Fibroblast of lung (primary cell): Measurements from ENCODE around the gene CAMK1D. TPM values are rescaled to one million over a fixed set of nuclear protein-coding genes. Genes with fewer than 3 reads are reported as not detected.

Source experiments
- DNase-seq, 2 donors: peaks; one replicate each; pipeline versions ENCODE4 v3.0.0 to v3.0.0-alpha.2; 2010; ENCODE audit warnings: low read depth in 2 of 2
- H2AFZ ChIP-seq: 2 replicates; pipeline ENCODE4 v1.5.1; 2012; ENCODE audit warnings: low read length, control low read depth, inconsistent platforms
- H3K27ac ChIP-seq: 2 replicates; pipeline ENCODE4 v1.5.1; 2011; ENCODE audit warnings: low read length, control low read depth; ENCODE audit not compliant: insufficient read depth
- H3K27me3 ChIP-seq: 2 replicates; pipeline ENCODE4 v1.5.1; 2011; ENCODE audit warnings: mild to moderate bottlenecking, low read length; ENCODE audit not compliant: control insufficient read depth, insufficient read depth
- H3K36me3 ChIP-seq: 2 replicates; pipeline ENCODE4 v1.5.1; 2011; ENCODE audit warnings: low read length; ENCODE audit not compliant: control insufficient read depth, insufficient read depth
- H3K4me1 ChIP-seq: 2 replicates; pipeline ENCODE4 v1.5.1; 2011; ENCODE audit warnings: low read length; ENCODE audit not compliant: control insufficient read depth, insufficient read depth; ENCODE audit errors: extremely low read depth
- H3K4me2 ChIP-seq: 2 replicates; pipeline ENCODE4 v1.5.1; 2011; ENCODE audit warnings: low read length, control low read depth; ENCODE audit not compliant: insufficient read depth; ENCODE audit errors: extremely low read depth
- H3K4me3 ChIP-seq, 4 experiments: fragments of 200-600 bp in 1 of 4; sonication (generic) in 1 of 4; replicated peaks in 1 of 4; 2 replicates each; pipeline ENCODE4 v1.5.1; 2011 to 2016; ENCODE audit warnings: low read length in 4 of 4, low read depth in 3 of 4, mild to moderate bottlenecking in 3 of 4, control low read depth in 2 of 4, inconsistent platforms in 1 of 4, mixed read lengths in 1 of 4; ENCODE audit not compliant: insufficient read depth in 1 of 4; ENCODE audit errors: control extremely low read depth in 1 of 4
- H3K79me2 ChIP-seq: 2 replicates; pipeline ENCODE4 v1.5.1; 2012; ENCODE audit warnings: mild to moderate bottlenecking, low read length, inconsistent platforms; ENCODE audit not compliant: control insufficient read depth, insufficient read depth
- H3K9ac ChIP-seq: 2 replicates; pipeline ENCODE4 v1.5.1; 2011; ENCODE audit warnings: mild to moderate bottlenecking, low read length, control low read depth; ENCODE audit not compliant: insufficient read depth
- H3K9me3 ChIP-seq: 2 replicates; pipeline ENCODE4 v1.5.1; 2012; ENCODE audit warnings: low read depth, low read length; ENCODE audit not compliant: control insufficient read depth, insufficient read depth
- H4K20me1 ChIP-seq: 2 replicates; pipeline ENCODE4 v1.5.1; 2011; ENCODE audit warnings: low read length; ENCODE audit not compliant: control insufficient read depth, insufficient read depth; ENCODE audit errors: extremely low read depth
- CTCF ChIP-seq, 2 donors: IDR thresholded peaks in 1 of 2; conservative IDR thresholded peaks in 1 of 2; 1 replicate in 1 of 2; 2 replicates in 1 of 2; pipeline ENCODE4 v1.5.1; 2011 to 2012; ENCODE audit warnings: low read length in 2 of 2, control low read depth in 1 of 2, inconsistent platforms in 1 of 2, low read depth in 1 of 2, mild to moderate bottlenecking in 1 of 2
- EZH2 ChIP-seq: IDR thresholded peaks from 2 replicates; pipeline ENCODE4 v1.5.1; 2012; ENCODE audit warnings: low read length, control low read depth, mild to moderate bottlenecking; ENCODE audit errors: missing control alignments
- polyA plus RNA-seq, 2 donors: library from polyadenylated mRNA; depleted of rRNA in 1 of 2; stranded (reverse) in 1 of 2; unstranded in 1 of 2; fragments of >200 nt; gene quantifications; 2 replicates each; pipeline ENCODE4 v1.2.1, GENCODE V29; 2011 to 2012; ENCODE audit warnings: missing spikeins in 1 of 2
- total RNA-seq: library from RNA; depleted of rRNA; stranded (reverse); fragments of >200 nt; gene quantifications from 2 replicates; pipeline ENCODE4 v1.2.1, GENCODE V29; 2014

The CAMK1D gene
- total and polyA plus RNA-seq, 2 donors (not counting 1 experiment from before 2014, with no cell fraction given) = 2.3 TPM

GRCh38 chr10:12504176-12504575 lies 154.8 kb downstream of the CAMK1D start:
- H3K27me3 ChIP-seq = no peaks in the 10 kb centered on the region
- no peak overlapping the region for H2AFZ ChIP-seq
- no peak overlapping the region for H3K4me2 ChIP-seq
- no peak for DNase-seq
- no peaks in the 10 kb centered on the region for H3K79me2 ChIP-seq
- no peak for TF ChIP-seq EZH2
- TF ChIP-seq CTCF (conservative IDR thresholded peaks at IDR 0.05 in 1 of 2, IDR thresholded peaks at IDR 0.05 in 1 of 2; ENCODE audit: low read depth in 1 of 2, low read length in 2 of 2) = no peak
- no peaks in the 10 kb centered on the region for H3K9me3 ChIP-seq
- no peak overlapping the region for H3K27ac ChIP-seq
- no peak overlapping the region for H3K4me3 ChIP-seq
- H4K20me1 ChIP-seq = no peaks in the 10 kb centered on the region
- no peaks in the 10 kb centered on the region for H3K36me3 ChIP-seq
- no peaks in the 10 kb centered on the region for H3K4me1 ChIP-seq
- H3K9ac ChIP-seq = no peak overlapping the region

DNA sequence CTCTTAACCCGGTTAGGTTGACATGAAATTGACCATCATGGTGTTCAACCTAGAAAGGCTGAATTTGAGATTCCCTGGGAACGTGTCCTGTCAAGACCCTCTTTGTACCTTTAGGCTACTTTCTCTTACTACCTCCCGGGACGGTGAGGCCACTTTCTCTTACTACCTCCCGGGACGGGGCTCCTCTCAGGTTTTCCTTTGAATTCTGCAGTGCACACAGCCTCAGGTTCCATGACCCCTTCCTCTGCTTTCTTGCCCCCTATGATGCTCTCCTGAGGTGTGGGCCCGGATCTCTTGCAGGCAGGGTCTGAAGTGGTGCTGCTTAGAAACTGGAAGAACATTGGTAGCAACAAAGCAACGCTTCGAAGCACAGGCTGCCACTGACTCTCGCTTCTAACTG lies 155.3 kb downstream of the CAMK1D start:
- H3K36me3 ChIP-seq = no peaks in the 10 kb centered on the region
- H4K20me1 ChIP-seq = no peaks in the 10 kb centered on the region
- H3K9me3 ChIP-seq = no peaks in the 10 kb centered on the region
- H3K9ac ChIP-seq = no peak overlapping the region
- no peaks in the 10 kb centered on the region for H3K27me3 ChIP-seq
- H2AFZ ChIP-seq = no peak overlapping the region
- no peaks in the 10 kb centered on the region for H3K79me2 ChIP-seq
- H3K4me1 ChIP-seq = no peaks in the 10 kb centered on the region
- H3K4me3 ChIP-seq = no peak overlapping the region
- H3K27ac ChIP-seq = no peak overlapping the region
- DNase-seq = no peak
- TF ChIP-seq CTCF (conservative IDR thresholded peaks at IDR 0.05 in 1 of 2, IDR thresholded peaks at IDR 0.05 in 1 of 2; ENCODE audit: low read depth in 1 of 2, low read length in 2 of 2) = no peak
- no peak for TF ChIP-seq EZH2
- no peak overlapping the region for H3K4me2 ChIP-seq

DNA sequence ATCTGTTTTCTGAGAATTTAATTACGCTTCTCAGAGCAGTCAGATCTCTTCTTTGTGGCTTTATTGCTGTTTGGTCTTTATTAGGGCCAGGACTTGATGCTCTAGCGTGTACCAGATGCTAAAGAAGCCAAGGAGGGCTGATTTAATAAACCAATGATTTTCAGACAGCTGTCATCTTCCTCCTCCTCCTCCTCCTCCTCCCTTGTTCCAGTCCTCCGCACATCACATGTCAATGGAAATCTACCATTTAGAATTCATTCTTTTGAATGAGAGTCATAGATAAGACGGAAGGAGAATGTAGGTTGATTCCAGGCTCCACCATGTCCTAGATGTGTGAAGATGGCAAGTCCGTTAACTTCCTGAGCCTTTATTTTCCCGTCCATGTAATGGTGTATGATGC lies 156.3 kb downstream of the CAMK1D start:
- Histone ChIP-seq H3K4me3 (no peak overlapping the region), H3K4me1 (no peaks in the 10 kb centered on the region), H3K79me2 (no peaks in the 10 kb centered on the region), H3K4me2 (no peak overlapping the region), H3K27ac (no peak overlapping the region), H3K27me3 (no peaks in the 10 kb centered on the region), H3K9ac (no peak overlapping the region), H3K36me3 (no peaks in the 10 kb centered on the region), H2AFZ (no peak overlapping the region), H4K20me1 (no peaks in the 10 kb centered on the region), H3K9me3 (no peaks in the 10 kb centered on the region)
- TF ChIP-seq CTCF (conservative IDR thresholded peaks at IDR 0.05 in 1 of 2, IDR thresholded peaks at IDR 0.05 in 1 of 2; ENCODE audit: low read depth in 1 of 2, low read length in 2 of 2) = no peak
- TF ChIP-seq EZH2 = no peak
- no peak for DNase-seq
